Fibroblast of the aortic adventitia (primary cell): Measurements from ENCODE around the gene DLX2. TPM values are rescaled to one million over a fixed set of nuclear protein-coding genes. Genes with fewer than 3 reads are reported as not detected.

Experiments used
- DNase-seq: peaks from one replicate; pipeline ENCODE4 v3.0.0-alpha.2; 2010; ENCODE audit warnings: low read depth
- H3K4me3 ChIP-seq: 2 replicates; pipeline ENCODE4 v1.5.1; 2011; ENCODE audit warnings: low read depth, mild to moderate bottlenecking, control low read depth, low read length, moderate library complexity
- CTCF ChIP-seq: IDR thresholded peaks from 2 replicates; pipeline ENCODE4 v1.5.1; 2011; ENCODE audit warnings: mild to moderate bottlenecking, low read length, control low read depth, inconsistent platforms; ENCODE audit not compliant: insufficient read depth
- total RNA-seq: library from RNA; depleted of rRNA; stranded (reverse); fragments of >200 nt; gene quantifications from 2 replicates; pipeline ENCODE4 v1.2.3, GENCODE V29; 2012; ENCODE audit warnings: low replicate concordance

Gene DLX2
- total RNA-seq, 1 donor: 0.72 TPM

GRCh38 chr2:172107690-172108586 lies 5.2 kb upstream of the DLX2 start:
- no peak overlapping the region for H3K4me3 ChIP-seq
- DNase-seq: no peak
- TF ChIP-seq CTCF: no peak

- peak overlapping the region; percentile 58 for H3K4me3 ChIP-seq
- peak; percentile 60 for TF ChIP-seq CTCF
- peak; percentile 55 for DNase-seq
Observed at GRCh38 chr2:172106108-172106961, 3.6 kb upstream of the DLX2 start.

GRCh38 chr2:172105471-172106107 lies 2.9 kb upstream of the DLX2 start:
- peak overlapping the region; percentile 58 for H3K4me3 ChIP-seq
- TF ChIP-seq CTCF: no peak
- DNase-seq: no peak

- DNase-seq: peak; percentile 90
- TF ChIP-seq CTCF: peak; percentile 95
Observed at GRCh38 chr2:172103471-172104272, 972 bp upstream of the DLX2 start.

GRCh38 chr2:172101821-172102390 lies 794 bp downstream of the DLX2 start:
- no peak for TF ChIP-seq CTCF
- peak overlapping the region; percentile 77 for H3K4me3 ChIP-seq
- DNase-seq: peak; percentile 37

More at GRCh38 chr2:172103471-172104272, 972 bp upstream of the DLX2 start:
- peak overlapping the region; percentile 28 for H3K4me3 ChIP-seq
